Measurements from ENCODE around the gene RIN2. TPM values are rescaled to one million over a fixed set of nuclear protein-coding genes. Genes with fewer than 3 reads are reported as not detected.

RIN2 gene
- total RNA-seq, 1 donor from 2014 or later, result 48.8 TPM

DNA sequence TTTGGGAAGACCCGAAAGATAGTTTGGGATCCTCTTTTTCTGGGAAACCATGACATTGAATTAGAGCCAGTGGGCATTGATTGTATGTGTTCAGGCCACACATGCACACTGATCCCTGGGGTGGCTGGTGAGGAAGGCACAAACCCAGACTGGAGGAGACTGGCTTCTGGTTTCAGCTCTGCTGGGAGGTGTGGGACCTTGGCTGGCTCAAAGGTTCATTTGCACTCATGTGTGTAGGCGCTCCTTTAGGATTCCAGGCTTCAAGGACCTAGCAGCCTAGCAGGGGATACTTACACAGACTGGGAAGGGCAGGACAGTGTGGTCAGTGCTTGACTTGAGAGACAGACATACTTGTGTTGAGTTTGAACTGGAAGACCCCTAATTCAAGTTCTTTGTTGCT is 7.2 kb downstream of the RIN2 start:
- no peak for DNase-seq
- no peak overlapping the region for H3K4me3 ChIP-seq
- no peaks in the 10 kb centered on the region for H3K9me3 ChIP-seq (replicated peaks)
- H3K36me3 ChIP-seq, result peaks cover 9% of the 10 kb centered on the region
- peaks cover 67% of the 10 kb centered on the region for H3K4me1 ChIP-seq
- TF ChIP-seq, protein P1, sequence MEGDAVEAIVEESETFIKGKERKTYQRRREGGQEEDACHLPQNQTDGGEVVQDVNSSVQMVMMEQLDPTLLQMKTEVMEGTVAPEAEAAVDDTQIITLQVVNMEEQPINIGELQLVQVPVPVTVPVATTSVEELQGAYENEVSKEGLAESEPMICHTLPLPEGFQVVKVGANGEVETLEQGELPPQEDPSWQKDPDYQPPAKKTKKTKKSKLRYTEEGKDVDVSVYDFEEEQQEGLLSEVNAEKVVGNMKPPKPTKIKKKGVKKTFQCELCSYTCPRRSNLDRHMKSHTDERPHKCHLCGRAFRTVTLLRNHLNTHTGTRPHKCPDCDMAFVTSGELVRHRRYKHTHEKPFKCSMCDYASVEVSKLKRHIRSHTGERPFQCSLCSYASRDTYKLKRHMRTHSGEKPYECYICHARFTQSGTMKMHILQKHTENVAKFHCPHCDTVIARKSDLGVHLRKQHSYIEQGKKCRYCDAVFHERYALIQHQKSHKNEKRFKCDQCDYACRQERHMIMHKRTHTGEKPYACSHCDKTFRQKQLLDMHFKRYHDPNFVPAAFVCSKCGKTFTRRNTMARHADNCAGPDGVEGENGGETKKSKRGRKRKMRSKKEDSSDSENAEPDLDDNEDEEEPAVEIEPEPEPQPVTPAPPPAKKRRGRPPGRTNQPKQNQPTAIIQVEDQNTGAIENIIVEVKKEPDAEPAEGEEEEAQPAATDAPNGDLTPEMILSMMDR (IDR thresholded peaks at IDR 0.05; ENCODE audit: borderline replicate concordance), result no peak
- no peak overlapping the region for H3K27ac ChIP-seq (replicated peaks)
- intact Hi-C loops (cut with micrococcal nuclease), result no loop called here
- H3K27me3 ChIP-seq (ENCODE audit: low read depth), result no peaks in the 10 kb centered on the region

DNA sequence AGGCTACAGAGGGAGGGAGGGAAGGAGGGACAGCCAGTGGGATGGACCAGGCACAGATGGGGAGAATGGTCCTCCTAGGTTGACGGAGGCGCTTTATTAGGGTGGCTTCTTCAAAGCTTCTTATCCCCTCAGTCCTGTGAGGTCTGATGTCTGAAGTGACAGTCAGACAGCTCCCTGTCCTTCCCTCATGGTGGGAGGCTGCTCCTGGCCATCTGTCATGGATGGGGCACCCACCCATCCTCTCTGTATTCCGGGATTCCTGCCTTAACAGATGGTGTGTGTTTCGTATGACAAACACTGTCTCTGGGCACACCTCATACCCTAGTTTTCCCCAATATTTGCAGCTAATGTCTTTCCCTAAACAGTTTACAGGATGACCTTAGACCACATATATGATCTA is 7.9 kb downstream of the RIN2 start:
- H3K4me3 ChIP-seq, result no peak overlapping the region
- H3K27ac ChIP-seq (replicated peaks), result no peak overlapping the region
- H3K4me1 ChIP-seq, result peaks cover 64% of the 10 kb centered on the region
- TF ChIP-seq, protein P1 (IDR thresholded peaks at IDR 0.05; ENCODE audit: borderline replicate concordance), result no peak
- H3K36me3 ChIP-seq, result peaks cover 9% of the 10 kb centered on the region
- H3K9me3 ChIP-seq (replicated peaks), result no peaks in the 10 kb centered on the region
- no peak for DNase-seq
- no peaks in the 10 kb centered on the region for H3K27me3 ChIP-seq (ENCODE audit: low read depth)
- intact Hi-C loops (cut with micrococcal nuclease), result no loop called here

DNA sequence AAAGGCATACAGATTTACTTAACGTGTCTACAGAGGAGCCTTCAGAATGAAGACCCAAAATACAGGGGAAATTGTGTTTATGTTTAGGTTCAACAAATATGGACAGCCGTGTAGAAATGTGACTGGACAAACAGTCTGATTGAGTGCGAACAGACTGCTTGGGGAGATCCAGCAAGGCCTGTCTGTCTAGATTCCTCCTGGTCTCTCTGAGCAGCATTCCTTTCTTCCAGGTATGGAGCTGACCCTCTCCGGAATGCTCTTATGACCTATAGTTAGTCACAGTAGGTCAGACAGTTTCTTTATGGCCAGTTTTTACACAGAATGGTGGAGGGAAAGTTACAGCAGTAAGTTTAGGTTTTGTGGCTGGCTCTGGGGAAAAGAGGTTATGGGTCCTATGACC is 9.0 kb downstream of the RIN2 start:
- peaks cover 9% of the 10 kb centered on the region for H3K36me3 ChIP-seq
- DNase-seq, result no peak
- no peaks in the 10 kb centered on the region for H3K27me3 ChIP-seq (ENCODE audit: low read depth)
- TF ChIP-seq, protein P1 (IDR thresholded peaks at IDR 0.05; ENCODE audit: borderline replicate concordance), result no peak
- intact Hi-C loops (cut with micrococcal nuclease), result no loop called here
- H3K27ac ChIP-seq (replicated peaks), result no peak overlapping the region
- H3K4me1 ChIP-seq, result peaks cover 60% of the 10 kb centered on the region
- no peak overlapping the region for H3K4me3 ChIP-seq
- H3K9me3 ChIP-seq (replicated peaks), result no peaks in the 10 kb centered on the region

DNA sequence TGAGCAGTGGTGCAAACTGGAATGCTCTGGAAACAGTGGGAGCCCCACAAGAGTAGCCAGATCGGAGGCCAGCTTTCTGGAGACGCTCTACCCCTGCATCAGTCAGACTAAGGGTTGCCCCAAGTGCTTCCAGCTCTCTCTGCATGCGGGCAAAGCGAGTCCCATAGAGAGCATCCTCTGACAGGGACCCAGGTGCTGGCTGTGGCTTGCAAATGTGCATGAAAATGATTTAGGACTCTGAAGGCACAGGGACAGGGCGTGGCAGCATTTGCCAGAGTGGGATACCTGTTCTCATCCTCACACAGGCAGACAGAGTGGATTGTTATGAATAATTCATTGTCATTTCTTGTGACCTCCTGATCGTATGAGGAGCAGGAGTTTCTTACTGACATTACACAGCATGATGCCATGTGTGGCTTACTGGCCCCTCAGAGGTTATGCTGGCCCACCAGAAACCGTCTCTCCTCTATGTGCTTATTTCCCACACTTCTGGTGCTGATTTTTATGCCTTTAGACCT is 10.3 kb downstream of the RIN2 start:
- intact Hi-C loops (cut with micrococcal nuclease), result no loop called here
- H3K4me1 ChIP-seq, result peaks cover 60% of the 10 kb centered on the region
- no peaks in the 10 kb centered on the region for H3K27me3 ChIP-seq (ENCODE audit: low read depth)
- no peak overlapping the region for H3K4me3 ChIP-seq
- TF ChIP-seq, protein P1 (IDR thresholded peaks at IDR 0.05; ENCODE audit: borderline replicate concordance), result no peak
- H3K27ac ChIP-seq (replicated peaks), result no peak overlapping the region
- no peak for DNase-seq
- H3K9me3 ChIP-seq (replicated peaks), result no peaks in the 10 kb centered on the region
- H3K36me3 ChIP-seq, result peaks cover 9% of the 10 kb centered on the region

DNA sequence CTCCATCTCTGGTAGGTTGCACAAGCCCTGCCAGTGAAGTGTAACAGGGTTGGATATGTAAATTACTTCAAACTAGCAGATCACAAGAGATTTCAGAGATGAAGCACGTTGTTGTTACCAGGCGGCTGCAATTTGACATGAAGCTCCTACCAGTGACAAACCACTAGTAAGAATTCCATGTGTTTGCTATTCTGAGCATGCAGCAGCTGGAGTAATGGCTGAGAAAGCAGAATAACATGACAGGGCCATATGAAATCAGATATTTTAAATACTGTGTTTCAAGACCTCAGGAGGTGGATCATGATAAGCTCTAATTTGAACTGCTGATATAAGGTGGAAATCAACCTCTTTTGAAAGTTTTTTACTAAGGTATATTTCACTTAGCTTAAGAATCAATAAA is 11.4 kb downstream of the RIN2 start:
- no peak for DNase-seq
- H3K9me3 ChIP-seq (replicated peaks), result no peaks in the 10 kb centered on the region
- TF ChIP-seq, protein P1 (IDR thresholded peaks at IDR 0.05; ENCODE audit: borderline replicate concordance), result no peak
- H3K4me1 ChIP-seq, result peaks cover 66% of the 10 kb centered on the region
- intact Hi-C loops (cut with micrococcal nuclease), result no loop called here
- no peaks in the 10 kb centered on the region for H3K27me3 ChIP-seq (ENCODE audit: low read depth)
- H3K27ac ChIP-seq (replicated peaks), result no peak overlapping the region
- H3K4me3 ChIP-seq, result no peak overlapping the region
- H3K36me3 ChIP-seq, result peaks cover 9% of the 10 kb centered on the region
